Endodermal cell (in vitro differentiated cells): ENCODE measurements around the gene AFP. TPM values are rescaled to one million over a fixed set of nuclear protein-coding genes. Genes with fewer than 3 reads are reported as not detected.

Experiments
- DNase-seq: peaks from one replicate; pipeline ENCODE4 v3.0.0-alpha.2; 2017
- H3K27ac ChIP-seq: 2 replicates; pipeline ENCODE4 v1.5.1; 2013; ENCODE audit warnings: mild to moderate bottlenecking, low read depth, low read length, moderate library complexity
- H3K27me3 ChIP-seq: 2 replicates; pipeline ENCODE4 v1.6.1; 2013; ENCODE audit warnings: mild to moderate bottlenecking, low read length, moderate library complexity; ENCODE audit not compliant: insufficient read depth, control insufficient read depth, poor library complexity, severe bottlenecking
- H3K36me3 ChIP-seq: 2 replicates; pipeline ENCODE4 v1.7.0; 2013; ENCODE audit warnings: mild to moderate bottlenecking, low read length, moderate library complexity; ENCODE audit not compliant: control insufficient read depth, insufficient read depth
- H3K4me1 ChIP-seq: one replicate; pipeline ENCODE4 v1.7.0; 2013; ENCODE audit warnings: low read length; ENCODE audit not compliant: control insufficient read depth, insufficient read depth
- H3K4me3 ChIP-seq: 2 replicates; pipeline ENCODE4 v1.5.1; 2013; ENCODE audit warnings: mild to moderate bottlenecking, low read length, moderate library complexity
- H3K9ac ChIP-seq: 2 replicates; pipeline ENCODE4 v1.6.1; 2013; ENCODE audit warnings: mild to moderate bottlenecking, low read length, moderate library complexity; ENCODE audit not compliant: poor library complexity, severe bottlenecking; ENCODE audit errors: extremely low read depth
- H3K9me3 ChIP-seq: 2 replicates; pipeline ENCODE4 v1.6.1; 2013; ENCODE audit warnings: mild to moderate bottlenecking, low read length, moderate library complexity; ENCODE audit not compliant: control insufficient read depth
- H3K27ac Mint-ChIP-seq: 2 replicates; pipeline ENCODE4 v1.8.0; 2020; ENCODE audit warnings: mixed read lengths
- H3K27me3 Mint-ChIP-seq: 2 replicates; pipeline ENCODE4 v1.8.0; 2021; ENCODE audit warnings: mild to moderate bottlenecking, mixed read lengths; ENCODE audit not compliant: insufficient read depth
- H3K36me3 Mint-ChIP-seq: 2 replicates; pipeline ENCODE4 v1.8.0; 2020; ENCODE audit warnings: low read depth, mixed read lengths
- H3K4me1 Mint-ChIP-seq: 2 replicates; pipeline ENCODE4 v1.8.0; 2020; ENCODE audit warnings: mixed read lengths
- H3K4me3 Mint-ChIP-seq: 2 replicates; pipeline ENCODE4 v1.8.0; 2020; ENCODE audit warnings: mild to moderate bottlenecking, moderate library complexity, mixed read lengths
- H3K9me3 Mint-ChIP-seq: 2 replicates; pipeline ENCODE4 v1.8.0; 2020; ENCODE audit warnings: mild to moderate bottlenecking, mixed read lengths
- CTCF ChIP-seq: fragments of 200-600 bp; sonication (generic); conservative IDR thresholded peaks from 2 replicates; pipeline ENCODE4 v1.5.0; 2021; ENCODE audit warnings: antibody characterized with exemption, mild to moderate bottlenecking
- WGBS, 2 experiments: methylation state at CpG; one replicate each; pipeline versions ENCODE4 v1.1.5 to v1.1.7; 2013; ENCODE audit warnings: missing lambda C conversion rate in 2 of 2, mixed read lengths in 1 of 2; ENCODE audit not compliant: insufficient coverage in 1 of 2, insufficient read length in 1 of 2; 5-methylcytosine and 5-hydroxymethylcytosine counted together
- total RNA-seq, 2 donors: library from RNA; stranded (reverse); fragmentation: NEBNext Ultra II Directional in 1 of 2; extraction: Animal tissue kit (Norgen Biotek cat#: 25700) in 1 of 2; gene quantifications; 2 replicates in 1 of 2; 3 replicates in 1 of 2; pipeline ENCODE4 v1.2.1, GENCODE V29; 2021

The AFP gene
- total RNA-seq, 2 donors from 2014 or later, result 1.6 TPM; not detected in 1

DNA sequence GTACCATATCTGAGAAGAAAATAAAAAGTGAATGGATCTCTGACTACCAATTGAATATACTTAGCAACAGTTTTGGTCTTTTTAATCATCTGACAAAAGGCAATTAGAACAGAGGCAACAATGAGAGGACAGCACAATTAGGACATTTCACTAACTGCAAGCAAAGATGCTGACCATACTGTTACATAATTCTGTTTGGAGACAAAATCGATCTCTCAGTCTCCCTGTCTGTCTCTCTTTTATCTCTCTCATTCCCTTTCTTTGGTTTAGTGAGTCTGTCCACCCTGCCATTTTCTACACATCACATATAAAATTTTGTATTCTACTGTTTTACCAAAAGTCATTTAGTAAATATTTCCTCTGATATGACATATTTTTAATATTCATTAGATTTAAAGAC lies 43.3 kb downstream of the AFP start:
- Histone ChIP-seq H3K9me3 (peaks cover 19% of the 10 kb centered on the region), H3K4me1 (no peaks in the 10 kb centered on the region), H3K27ac (no peak overlapping the region), H3K27me3 (peaks cover 36% of the 10 kb centered on the region), H3K9ac (no peak overlapping the region), H3K36me3 (no peaks in the 10 kb centered on the region), H3K4me3 (no peak overlapping the region)
- no peak overlapping the region for H3K4me3 Mint-ChIP-seq
- whole genome bisulfite sequencing, 2 experiments, result 80 to 85% methylated on average over 1 of the region's 1 CpG
- H3K9me3 Mint-ChIP-seq, result peaks cover 19% of the 10 kb centered on the region
- H3K27ac Mint-ChIP-seq, result no peak overlapping the region
- no peak for TF ChIP-seq CTCF
- no peaks in the 10 kb centered on the region for H3K4me1 Mint-ChIP-seq
- peaks cover 2% of the 10 kb centered on the region for H3K36me3 Mint-ChIP-seq
- peaks cover 48% of the 10 kb centered on the region for H3K27me3 Mint-ChIP-seq
- DNase-seq, result no peak

- peaks cover 56% of the 10 kb centered on the region for H3K27me3 ChIP-seq
- no peak within 1 kb of the TSS for H3K9ac ChIP-seq
- H3K4me3 ChIP-seq, result no peak within 1 kb of the TSS
- peaks cover 2% of the 10 kb centered on the region for H3K4me1 ChIP-seq
- no peaks in the 10 kb centered on the region for H3K36me3 ChIP-seq
- Mint-ChIP-seq H3K4me3 (no peak within 1 kb of the TSS), H3K4me1 (peaks cover 7% of the 10 kb centered on the region), H3K27ac (no peak within 1 kb of the TSS), H3K36me3 (no peaks in the 10 kb centered on the region), H3K9me3 (no peaks in the 10 kb centered on the region), H3K27me3 (peaks cover 68% of the 10 kb centered on the region)
- DNase-seq, result no peak
- H3K9me3 ChIP-seq, result no peaks in the 10 kb centered on the region
- WGBS, 2 experiments, result 0% methylated on average over 1 of the region's 2 CpGs; no CpG with 5 or more reads in 1 of the 2 experiments
- no peak within 1 kb of the TSS for H3K27ac ChIP-seq
- no peak for TF ChIP-seq CTCF
Observed at GRCh38 chr4:73481358-73481757, 45.3 kb downstream of the AFP start, which contains the start of gene AFM. TSS of gene AFM (plus strand) at chr4:73481745. CDS start at chr4:73481776, 31 bp downstream.

DNA sequence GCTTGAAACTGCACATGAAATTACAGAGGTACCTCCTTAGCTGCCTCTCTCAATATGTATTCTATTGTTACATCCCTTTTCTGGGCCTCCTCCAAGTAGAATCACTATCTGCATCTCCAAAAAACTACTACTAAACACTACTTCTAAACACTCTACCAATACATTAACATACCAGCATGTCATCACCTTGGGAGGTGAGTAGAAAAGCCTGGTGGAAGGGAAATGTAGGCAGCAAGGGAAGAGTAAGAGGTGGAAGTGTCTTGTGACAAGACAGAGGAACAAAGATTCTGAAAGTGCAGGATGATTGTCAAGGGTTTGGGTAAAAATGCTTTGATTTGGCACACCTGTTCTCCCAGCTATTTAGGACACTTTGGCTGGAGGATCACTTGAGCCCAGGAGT lies 49.1 kb downstream of the AFP start:
- no peaks in the 10 kb centered on the region for H3K9me3 ChIP-seq
- no peak for DNase-seq
- H3K4me1 ChIP-seq, result peaks cover 11% of the 10 kb centered on the region
- peaks cover 44% of the 10 kb centered on the region for H3K27me3 ChIP-seq
- H3K4me3 Mint-ChIP-seq, result no peak overlapping the region
- no peak overlapping the region for H3K27ac Mint-ChIP-seq
- H3K36me3 Mint-ChIP-seq, result no peaks in the 10 kb centered on the region
- no peaks in the 10 kb centered on the region for H3K9me3 Mint-ChIP-seq
- no peak overlapping the region for H3K27ac ChIP-seq
- H3K36me3 ChIP-seq, result no peaks in the 10 kb centered on the region
- no peak overlapping the region for H3K9ac ChIP-seq
- H3K27me3 Mint-ChIP-seq, result peaks cover 67% of the 10 kb centered on the region
- no peak for TF ChIP-seq CTCF
- no peak overlapping the region for H3K4me3 ChIP-seq
- peaks cover 29% of the 10 kb centered on the region for H3K4me1 Mint-ChIP-seq
